ENCODE results near the gene PLCE1. TPM values are rescaled to one million over a fixed set of nuclear protein-coding genes. Genes with fewer than 3 reads are reported as not detected.

PLCE1 gene
- total and polyA plus RNA-seq, 2 of the 4 experiments (the other 2 are of a cell fraction), result 2.2 to 4.5 TPM

- WGBS, 2 experiments (ENCODE audit: extremely low coverage in 2 of 2, insufficient read length in 1 of 2), result 63% methylated on average over 2 of the region's 4 CpGs; no CpG with 5 or more reads in 1 of the 2 experiments
- H2AFZ ChIP-seq (replicated peaks; ENCODE audit: low read length, poor library complexity), result peak overlapping the region; percentile 33
- DNase-seq, result no peak
These were observed 25.2 kb upstream of the PLCE1 start for GRCh38 chr10:93968540-93968945.

More at GRCh38 chr10:93968540-93968945, 25.2 kb upstream of the PLCE1 start:
- Histone ChIP-seq H4K20me1 (ENCODE audit: insufficient read depth, low read length) (no peaks in the 10 kb centered on the region), H3K27me3 (ENCODE audit: control insufficient read depth, insufficient read depth, low read length) (no peaks in the 10 kb centered on the region), H3K9me1 (ENCODE audit: insufficient read depth, low read length) (no peaks in the 10 kb centered on the region), H3K4me2 (ENCODE audit: low read depth, low read length) (no peak overlapping the region), H3K9ac (ENCODE audit: low read depth, low read length) (no peak overlapping the region), H3K36me3 (ENCODE audit: control insufficient read depth, insufficient read depth, low read length) (no peaks in the 10 kb centered on the region), H4K91ac (ENCODE audit: insufficient read depth, low read depth, low read length) (no peak overlapping the region), H2BK20ac (ENCODE audit: low read depth, low read length) (no peak overlapping the region), H3K9me3 (ENCODE audit: control insufficient read depth, insufficient read depth, low read length) (no peaks in the 10 kb centered on the region), H3K27ac (ENCODE audit: insufficient read depth, low read length) (no peak overlapping the region), H4K5ac (ENCODE audit: low read depth, low read length) (no peak overlapping the region), H4K8ac (ENCODE audit: low read depth in 2 of 2, low read length in 2 of 2) (no peak overlapping the region), H2AK9ac (replicated peaks; ENCODE audit: low read depth, low read length, poor library complexity) (no peak overlapping the region), H3K4ac (ENCODE audit: low read depth, low read length) (no peak overlapping the region), H3K4me3 (ENCODE audit: insufficient read depth, low read depth, low read length) (no peak overlapping the region), H3K4me1 (ENCODE audit: control insufficient read depth, insufficient read depth, low read length) (no peaks in the 10 kb centered on the region), H2BK120ac (ENCODE audit: low read depth, low read length) (no peak overlapping the region), H3K18ac (ENCODE audit: low read depth, low read length) (no peak overlapping the region), H3K56ac (ENCODE audit: extremely low read depth, insufficient read depth, low read length) (no peak overlapping the region), H2BK5ac (ENCODE audit: low read depth, low read length, poor library complexity, severe bottlenecking) (no peak overlapping the region), H2AK5ac (ENCODE audit: low read depth, low read length) (no peak overlapping the region), H3K23ac (ENCODE audit: low read depth, low read length) (no peak overlapping the region), H2BK15ac (ENCODE audit: low read depth, low read length) (no peak overlapping the region), H3K14ac (replicated peaks; ENCODE audit: low read depth, low read length) (no peak overlapping the region), H3K79me1 (ENCODE audit: low read depth in 1 of 2, low read length in 2 of 2) (no peaks in the 10 kb centered on the region)
- in situ Hi-C loops (cut with MboI; ENCODE audit: low sequenced_read_pairs) (no loop called here), intact Hi-C loops (cut with micrococcal nuclease) (no loop called here), dilution Hi-C loops (cut with HindIII; ENCODE audit: low sequenced_read_pairs, unreplicated experiment) (no loop called here)
- no TSS peak for BruUV-seq (replicated peaks)
- POLR2A ChIA-PET (ENCODE audit: unreplicated experiment), result no interaction called here
- TF ChIP-seq BHLHE40 (IDR thresholded peaks at IDR 0.05; ENCODE audit: low read depth, low read length) (no peak), ELK1 (IDR thresholded peaks at IDR 0.05; ENCODE audit: borderline replicate concordance, low read depth, low read length) (no peak), MAFK (IDR thresholded peaks at IDR 0.05; ENCODE audit: low read depth, low read length) (no peak), USF2 (IDR thresholded peaks at IDR 0.05; ENCODE audit: low read depth, low read length) (no peak), FOS (IDR thresholded peaks at IDR 0.05; ENCODE audit: low read depth, low read length) (no peak), CEBPB (IDR thresholded peaks at IDR 0.05; ENCODE audit: low read depth, low read length) (no peak)
- ATAC-seq (ENCODE audit: low read depth), result no peak
- CTCF ChIA-PET, result interaction anchor here (0.9 kb wide), 1 partner anchor 14 kb away, joined by 3 read pairs; no protein-coding TSS in a partner anchor
